Loucy (cell line): ENCODE results near the gene CACNA1S.

Experiments used
- CTCF ChIP-seq: fragments of 200-600 bp; sonication (generic); conservative IDR thresholded peaks from 2 replicates; pipeline ENCODE4 v1.5.1; 2014; ENCODE audit warnings: mild to moderate bottlenecking, antibody characterized with exemption, low read length
- EZH2phosphoT487 ChIP-seq: fragments of 200-600 bp; IDR thresholded peaks from 2 replicates; pipeline ENCODE4 v1.6.1; 2018; ENCODE audit warnings: antibody characterized with exemption, mild to moderate bottlenecking, moderate library complexity, borderline replicate concordance

- TF ChIP-seq CTCF (no peak), EZH2phosphoT487 (no peak)
Measured at GRCh38 chr1:201059871-201060555, 52.2 kb downstream of the CACNA1S start.
